DMS53 treated with DMSO at 0.1 percent for 48 hours (cell line): ENCODE results near the gene DEFB132.
"Not testable (repeated sequence)": the region's sequence is repeated elsewhere in the genome, so short reads cannot be mapped to it uniquely, and the experiment has no call there.

Source experiments
- DNase-seq: peaks from one replicate; lab custom pipeline; 2025; ENCODE audit not compliant: unreplicated experiment; lab: John Stamatoyannopoulos, UW

DEFB132 gene

GRCh38 chr20:257419-257818, at the start of gene DEFB132:
Gene DEFB132 (plus strand): TSS chr20:257724. CDS start chr20:257779, 55 bp downstream.
- no peak for DNase-seq

GRCh38 chr20:208942-209566, 48.5 kb upstream of the DEFB132 start:
- DNase-seq: peak; percentile 76

- no peak for DNase-seq
Measured at GRCh38 chr20:210809-211502, 46.6 kb upstream of the DEFB132 start.

GRCh38 chr20:214383-214782, 43.1 kb upstream of the DEFB132 start:
- DNase-seq: no peak

- no peak for DNase-seq
Measured at GRCh38 chr20:215796-216195, 41.7 kb upstream of the DEFB132 start.

GRCh38 chr20:217266-217665, 40.3 kb upstream of the DEFB132 start:
- no peak for DNase-seq

- DNase-seq: peak; percentile 9
Measured at GRCh38 chr20:219290-220115, 38.0 kb upstream of the DEFB132 start.

GRCh38 chr20:221258-221830, 36.2 kb upstream of the DEFB132 start:
- no peak for DNase-seq

GRCh38 chr20:225879-226278, 31.6 kb upstream of the DEFB132 start:
- DNase-seq: not testable (repeated sequence)

GRCh38 chr20:226958-227357, 30.6 kb upstream of the DEFB132 start, which contains the start of gene DEFB129:
Gene DEFB129 (plus strand): TSS chr20:227258. CDS start chr20:227289, 31 bp downstream.
- DNase-seq: no peak

- DNase-seq: no peak
Measured at GRCh38 chr20:227439-228105, 30.0 kb upstream of the DEFB132 start.

- peak; percentile 4 for DNase-seq
Measured at GRCh38 chr20:235891-236290, 21.6 kb upstream of the DEFB132 start.

- DNase-seq: no peak
Measured at GRCh38 chr20:237489-237888, 20.0 kb upstream of the DEFB132 start.

GRCh38 chr20:237929-238328, 19.6 kb upstream of the DEFB132 start:
- DNase-seq: no peak

GRCh38 chr20:242905-243304, 14.6 kb upstream of the DEFB132 start:
- no peak for DNase-seq

GRCh38 chr20:251354-251753, 6.2 kb upstream of the DEFB132 start:
- no peak for DNase-seq

- DNase-seq: no peak
Measured at GRCh38 chr20:252801-253200, 4.7 kb upstream of the DEFB132 start.

- DNase-seq: not testable (repeated sequence)
Measured at GRCh38 chr20:253447-253846, 4.1 kb upstream of the DEFB132 start.

- no peak for DNase-seq
Measured at GRCh38 chr20:258269-258858, 840 bp downstream of the DEFB132 start.

- no peak for DNase-seq
Measured at GRCh38 chr20:258963-259362, 1.4 kb downstream of the DEFB132 start.
